Mesothelial cell of epicardium (in vitro differentiated cells): ENCODE measurements around the gene TRRAP. TPM values are rescaled to one million over a fixed set of nuclear protein-coding genes. Genes with fewer than 3 reads are reported as not detected.

Experiments used
- DNase-seq, 2 experiments: peaks; one replicate each; pipeline ENCODE4 v3.0.0; 2021; ENCODE audit warnings: low spot score in 2 of 2; ENCODE audit not compliant: unreplicated experiment in 2 of 2
- H3K27ac Mint-ChIP-seq: 2 replicates; pipeline ENCODE4 v1.8.0; 2021; ENCODE audit warnings: mixed read lengths
- H3K27me3 Mint-ChIP-seq: 2 replicates; pipeline ENCODE4 v1.8.0; 2021; ENCODE audit warnings: low read depth, mixed read lengths
- H3K36me3 Mint-ChIP-seq: 2 replicates; pipeline ENCODE4 v1.8.0; 2021; ENCODE audit warnings: mixed read lengths
- H3K4me1 Mint-ChIP-seq: 2 replicates; pipeline ENCODE4 v1.8.0; 2021; ENCODE audit warnings: mixed read lengths
- H3K4me3 Mint-ChIP-seq: 2 replicates; pipeline ENCODE4 v1.8.0; 2021; ENCODE audit warnings: mild to moderate bottlenecking, moderate library complexity, mixed read lengths
- H3K9me3 Mint-ChIP-seq: 2 replicates; pipeline ENCODE4 v1.8.0; 2021; ENCODE audit warnings: mixed read lengths
- total RNA-seq: library from RNA; stranded (reverse); gene quantifications from 3 replicates; pipeline ENCODE4 v1.2.1, GENCODE V29; 2021
- TF ChIP-seq, protein P1 (sequence below): fragments of 200-600 bp; sonication (generic); IDR thresholded peaks from one replicate; pipeline ENCODE4 v1.5.0; 2021; ENCODE audit warnings: antibody characterized with exemption; ENCODE audit not compliant: unreplicated experiment

Gene TRRAP
- total RNA-seq, 1 donor from 2014 or later: 82.9 TPM

DNA sequence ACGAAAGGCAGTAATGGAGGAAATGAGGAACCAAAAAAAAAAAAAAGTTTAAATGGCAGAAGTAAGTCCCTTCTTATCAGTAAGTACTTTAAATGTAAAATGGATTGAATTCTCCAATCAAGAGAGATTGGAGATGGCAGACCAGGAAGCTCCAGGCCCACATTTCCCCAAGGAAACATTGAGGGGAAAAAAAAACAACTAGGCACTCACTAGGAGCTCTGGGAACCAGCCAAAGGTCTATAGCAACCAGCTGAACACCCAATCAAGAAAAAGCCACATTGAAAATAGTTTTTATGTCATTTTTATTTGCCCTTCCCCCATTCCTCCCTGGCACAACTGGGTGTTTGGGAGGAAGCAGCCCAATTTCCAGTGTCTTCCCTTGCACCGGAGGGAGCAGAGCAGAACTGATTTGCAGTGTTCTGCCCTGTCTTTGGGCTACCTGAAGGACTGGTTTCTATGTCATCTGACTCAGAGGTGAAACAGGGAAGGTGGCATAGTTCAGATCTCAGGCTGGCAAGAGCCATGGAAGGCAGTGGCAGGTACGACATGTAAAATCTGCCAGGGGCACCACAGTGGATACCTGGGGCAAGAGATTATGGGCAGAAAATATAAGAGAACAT lies 143.7 kb downstream of the TRRAP start:
- DNase-seq: no peak
- peak overlapping the region; percentile 23 for H3K27ac Mint-ChIP-seq

DNA sequence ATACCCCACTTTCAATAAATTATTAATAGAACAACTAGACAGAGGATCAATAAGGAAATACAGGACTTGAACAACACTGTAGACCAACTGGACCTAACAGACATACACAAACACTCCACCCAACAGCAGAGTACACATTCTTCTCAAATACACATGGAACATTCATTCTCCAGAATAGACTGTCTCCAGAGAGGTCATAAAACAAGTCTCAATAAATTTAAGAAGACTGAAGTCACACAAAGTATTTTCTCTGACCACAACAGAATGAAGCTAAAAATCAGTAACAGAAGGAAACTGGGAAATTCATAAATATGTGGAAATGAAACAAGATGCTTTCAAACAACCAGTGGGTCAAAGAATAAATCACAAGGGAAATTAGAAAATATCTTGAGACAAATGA lies 145.7 kb downstream of the TRRAP start:
- peak overlapping the region; percentile 11 for H3K27ac Mint-ChIP-seq
- peaks cover 61% of the 10 kb centered on the region for H3K36me3 Mint-ChIP-seq
- H3K27me3 Mint-ChIP-seq: no peaks in the 10 kb centered on the region
- no peak for DNase-seq
- H3K4me1 Mint-ChIP-seq: peaks cover 8% of the 10 kb centered on the region
- peaks cover 8% of the 10 kb centered on the region for H3K9me3 Mint-ChIP-seq
- H3K4me3 Mint-ChIP-seq: no peak overlapping the region
- TF ChIP-seq, protein P1, sequence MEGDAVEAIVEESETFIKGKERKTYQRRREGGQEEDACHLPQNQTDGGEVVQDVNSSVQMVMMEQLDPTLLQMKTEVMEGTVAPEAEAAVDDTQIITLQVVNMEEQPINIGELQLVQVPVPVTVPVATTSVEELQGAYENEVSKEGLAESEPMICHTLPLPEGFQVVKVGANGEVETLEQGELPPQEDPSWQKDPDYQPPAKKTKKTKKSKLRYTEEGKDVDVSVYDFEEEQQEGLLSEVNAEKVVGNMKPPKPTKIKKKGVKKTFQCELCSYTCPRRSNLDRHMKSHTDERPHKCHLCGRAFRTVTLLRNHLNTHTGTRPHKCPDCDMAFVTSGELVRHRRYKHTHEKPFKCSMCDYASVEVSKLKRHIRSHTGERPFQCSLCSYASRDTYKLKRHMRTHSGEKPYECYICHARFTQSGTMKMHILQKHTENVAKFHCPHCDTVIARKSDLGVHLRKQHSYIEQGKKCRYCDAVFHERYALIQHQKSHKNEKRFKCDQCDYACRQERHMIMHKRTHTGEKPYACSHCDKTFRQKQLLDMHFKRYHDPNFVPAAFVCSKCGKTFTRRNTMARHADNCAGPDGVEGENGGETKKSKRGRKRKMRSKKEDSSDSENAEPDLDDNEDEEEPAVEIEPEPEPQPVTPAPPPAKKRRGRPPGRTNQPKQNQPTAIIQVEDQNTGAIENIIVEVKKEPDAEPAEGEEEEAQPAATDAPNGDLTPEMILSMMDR: no peak

More for the DNA sequence above, 143.7 kb downstream of the TRRAP start:
- Mint-ChIP-seq H3K27me3 (no peaks in the 10 kb centered on the region), H3K36me3 (peaks cover 49% of the 10 kb centered on the region), H3K9me3 (peaks cover 8% of the 10 kb centered on the region), H3K4me1 (peaks cover 8% of the 10 kb centered on the region), H3K4me3 (no peak overlapping the region)
- TF ChIP-seq, protein P1: no peak

DNA sequence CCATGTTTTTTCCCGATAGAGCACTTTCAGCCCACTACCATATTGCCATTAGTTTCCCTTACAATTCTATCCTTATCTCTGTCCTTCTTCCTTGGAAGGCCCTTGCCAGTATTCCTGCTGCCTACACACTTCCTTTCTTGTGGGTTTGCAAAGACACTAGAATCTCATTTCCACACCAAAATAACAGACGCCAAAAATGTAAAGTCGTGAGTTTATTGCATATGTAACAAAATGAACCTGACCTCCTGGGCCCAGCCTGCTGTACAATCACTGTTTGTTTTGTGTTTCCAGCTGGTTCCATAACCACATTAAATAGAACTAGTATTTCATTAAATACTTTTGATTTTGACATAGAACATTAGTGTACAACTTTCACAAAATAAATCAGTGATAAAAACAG lies 148.9 kb downstream of the TRRAP start:
- Mint-ChIP-seq H3K4me1 (peaks cover 8% of the 10 kb centered on the region), H3K27me3 (no peaks in the 10 kb centered on the region), H3K36me3 (peaks cover 70% of the 10 kb centered on the region), H3K4me3 (no peak overlapping the region), H3K9me3 (peaks cover 8% of the 10 kb centered on the region), H3K27ac (no peak overlapping the region)
- no peak for DNase-seq
- TF ChIP-seq, protein P1: no peak

DNA sequence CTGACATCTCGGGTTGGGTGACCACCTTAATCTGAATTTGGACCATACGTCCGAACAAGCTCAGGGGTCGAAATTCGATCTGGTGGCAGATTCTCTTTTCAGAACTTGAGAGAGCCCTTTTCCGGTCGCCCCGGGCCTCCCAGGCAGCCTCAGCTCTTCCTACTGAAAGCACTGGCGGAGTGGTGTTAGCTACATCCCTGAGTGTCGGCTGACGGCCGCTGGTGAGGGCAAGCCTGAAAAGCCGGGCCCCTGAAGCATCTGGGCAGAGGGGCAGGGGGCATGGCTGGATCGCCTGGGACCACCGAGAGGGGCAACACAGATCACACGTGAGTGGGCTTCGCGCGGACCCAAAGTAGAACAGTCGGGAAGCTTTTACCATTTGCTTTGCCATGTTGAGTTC lies 149.5 kb downstream of the TRRAP start:
- Mint-ChIP-seq H3K27me3 (no peaks in the 10 kb centered on the region), H3K4me3 (no peak overlapping the region), H3K27ac (no peak overlapping the region), H3K36me3 (peaks cover 72% of the 10 kb centered on the region), H3K9me3 (peaks cover 8% of the 10 kb centered on the region), H3K4me1 (peaks cover 8% of the 10 kb centered on the region)
- no peak for DNase-seq
- TF ChIP-seq, protein P1: no peak

DNA sequence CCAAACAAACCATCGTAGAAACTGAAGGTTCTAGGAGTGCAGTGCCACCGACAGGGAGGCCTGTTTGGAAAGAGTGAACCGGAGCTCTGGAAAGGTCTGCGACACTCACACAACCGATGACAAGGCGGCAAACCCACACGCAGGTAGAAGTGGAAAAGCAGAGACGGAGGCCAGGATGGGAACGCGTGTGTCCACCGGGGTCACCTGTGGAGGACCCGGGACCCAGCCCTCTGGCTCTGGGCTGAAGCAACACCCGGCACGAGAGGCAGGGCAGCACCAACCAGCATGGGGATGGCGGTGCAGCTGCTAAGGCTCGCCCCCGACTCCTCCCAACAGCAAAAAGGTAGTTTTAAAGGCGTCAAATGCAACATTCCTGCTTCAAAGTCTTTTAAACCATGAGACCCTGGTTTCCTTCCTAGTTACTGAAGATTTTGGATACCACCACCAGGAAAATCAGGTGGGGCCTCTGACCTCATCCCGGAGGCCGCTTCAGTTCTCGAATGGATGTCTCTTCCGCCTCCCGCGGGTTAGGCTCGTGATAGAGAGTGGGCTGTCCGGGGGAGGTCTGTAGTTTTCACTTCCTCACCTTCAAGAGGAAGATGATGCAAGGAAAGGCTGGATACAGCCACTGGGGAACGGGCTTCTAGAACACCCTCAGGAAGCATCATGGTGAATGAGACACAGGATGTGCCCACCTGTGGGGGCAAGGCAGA lies 150.1 kb downstream of the TRRAP start:
- TF ChIP-seq, protein P1: no peak
- Mint-ChIP-seq H3K27me3 (no peaks in the 10 kb centered on the region), H3K9me3 (peaks cover 8% of the 10 kb centered on the region), H3K4me1 (peaks cover 6% of the 10 kb centered on the region), H3K36me3 (peaks cover 66% of the 10 kb centered on the region), H3K27ac (no peak overlapping the region), H3K4me3 (no peak overlapping the region)
- DNase-seq: no peak
